Type B pancreatic cell (in vitro differentiated cells): ENCODE measurements around the gene SRSF5. TPM values are rescaled to one million over a fixed set of nuclear protein-coding genes. Genes with fewer than 3 reads are reported as not detected.
"Not testable (repeated sequence)": the region's sequence is repeated elsewhere in the genome, so short reads cannot be mapped to it uniquely, and the experiment has no call there.

Experiments
- DNase-seq: peaks from one replicate; pipeline ENCODE4 v3.0.0; 2021; ENCODE audit warnings: mixed read lengths; ENCODE audit not compliant: unreplicated experiment; ENCODE audit errors: extremely low spot score
- H3K27ac Mint-ChIP-seq: 2 replicates; pipeline ENCODE4 v1.8.0; 2021; ENCODE audit warnings: mild to moderate bottlenecking, mixed read lengths
- H3K27me3 Mint-ChIP-seq: 2 replicates; pipeline ENCODE4 v1.8.0; 2021; ENCODE audit warnings: mixed read lengths
- H3K36me3 Mint-ChIP-seq: 2 replicates; pipeline ENCODE4 v1.8.0; 2021; ENCODE audit warnings: mixed read lengths
- H3K4me1 Mint-ChIP-seq: one replicate; pipeline ENCODE4 v1.8.0; 2021; ENCODE audit warnings: mixed read lengths; ENCODE audit not compliant: unreplicated experiment
- H3K4me3 Mint-ChIP-seq: 2 replicates; pipeline ENCODE4 v1.8.0; 2021; ENCODE audit warnings: mild to moderate bottlenecking, mixed read lengths
- H3K9me3 Mint-ChIP-seq: 2 replicates; pipeline ENCODE4 v1.8.0; 2021; ENCODE audit warnings: mixed read lengths
- CTCF ChIP-seq: fragments of 200-600 bp; sonication (generic); conservative IDR thresholded peaks from 2 replicates; pipeline ENCODE4 v1.5.0; 2021; ENCODE audit warnings: antibody characterized with exemption, mild to moderate bottlenecking
- long read RNA-seq: library from polyadenylated mRNA; unstranded; transcript quantifications from one replicate; pipeline ENCODE4 v2.0.0, GENCODE V29; 2020
- total RNA-seq: library from RNA; stranded (reverse); gene quantifications from 2 replicates; pipeline ENCODE4 v1.2.1, GENCODE V29; 2021; ENCODE audit warnings: low replicate concordance

SRSF5 gene
- total RNA-seq = 388 and 417 TPM in 2 replicates
- long read RNA-seq, transcript SRSF5-201 (8 exons, 1,638 nt) = minor isoform, 82 of 627 reads
- long read RNA-seq, transcript SRSF5-217 (8 exons, 1,500 nt) = major isoform, 256 of 627 reads
- long read RNA-seq, partial matches to known transcripts = 57 of 627 reads
- long read RNA-seq, other reads (novel, unspliced or antisense) = 229 of 627 reads

GRCh38 chr14:69766984-69767368 is at the start of gene SRSF5:
SRSF5 (plus strand) TSS chr14:69767142; CDS start chr14:69768157, 1,015 bp downstream.
- Mint-ChIP-seq H3K9me3 (no peaks in the 10 kb centered on the region), H3K4me3 (peak within 1 kb of the TSS; percentile 98), H3K27ac (peak within 1 kb of the TSS; percentile 100), H3K36me3 (peaks cover 39% of the 10 kb centered on the region), H3K27me3 (peaks cover 3% of the 10 kb centered on the region), H3K4me1 (peaks cover 24% of the 10 kb centered on the region)
- peak; percentile 93 for DNase-seq
- TF ChIP-seq CTCF = no peak

GRCh38 chr14:69718614-69719013 is 48.3 kb upstream of the SRSF5 start:
- DNase-seq, H3K27ac Mint-ChIP-seq, H3K4me3 Mint-ChIP-seq, H3K27me3 Mint-ChIP-seq, H3K36me3 Mint-ChIP-seq, H3K9me3 Mint-ChIP-seq: not testable (repeated sequence)
- peaks cover 28% of the 10 kb centered on the region for H3K4me1 Mint-ChIP-seq

GRCh38 chr14:69719501-69719951 is 47.4 kb upstream of the SRSF5 start:
- Mint-ChIP-seq H3K27ac (no peak overlapping the region), H3K4me3 (no peak overlapping the region), H3K27me3 (no peaks in the 10 kb centered on the region), H3K9me3 (no peaks in the 10 kb centered on the region), H3K36me3 (peaks cover 5% of the 10 kb centered on the region), H3K4me1 (peaks cover 19% of the 10 kb centered on the region)
- TF ChIP-seq CTCF = no peak
- no peak for DNase-seq

GRCh38 chr14:69720912-69721311 is 46.0 kb upstream of the SRSF5 start:
- TF ChIP-seq CTCF = no peak
- peaks cover 3% of the 10 kb centered on the region for H3K36me3 Mint-ChIP-seq
- peaks cover 15% of the 10 kb centered on the region for H3K4me1 Mint-ChIP-seq
- H3K27ac Mint-ChIP-seq = no peak overlapping the region
- no peak for DNase-seq
- H3K4me3 Mint-ChIP-seq = no peak overlapping the region
- H3K27me3 Mint-ChIP-seq = peaks cover 2% of the 10 kb centered on the region
- H3K9me3 Mint-ChIP-seq = no peaks in the 10 kb centered on the region

DNA sequence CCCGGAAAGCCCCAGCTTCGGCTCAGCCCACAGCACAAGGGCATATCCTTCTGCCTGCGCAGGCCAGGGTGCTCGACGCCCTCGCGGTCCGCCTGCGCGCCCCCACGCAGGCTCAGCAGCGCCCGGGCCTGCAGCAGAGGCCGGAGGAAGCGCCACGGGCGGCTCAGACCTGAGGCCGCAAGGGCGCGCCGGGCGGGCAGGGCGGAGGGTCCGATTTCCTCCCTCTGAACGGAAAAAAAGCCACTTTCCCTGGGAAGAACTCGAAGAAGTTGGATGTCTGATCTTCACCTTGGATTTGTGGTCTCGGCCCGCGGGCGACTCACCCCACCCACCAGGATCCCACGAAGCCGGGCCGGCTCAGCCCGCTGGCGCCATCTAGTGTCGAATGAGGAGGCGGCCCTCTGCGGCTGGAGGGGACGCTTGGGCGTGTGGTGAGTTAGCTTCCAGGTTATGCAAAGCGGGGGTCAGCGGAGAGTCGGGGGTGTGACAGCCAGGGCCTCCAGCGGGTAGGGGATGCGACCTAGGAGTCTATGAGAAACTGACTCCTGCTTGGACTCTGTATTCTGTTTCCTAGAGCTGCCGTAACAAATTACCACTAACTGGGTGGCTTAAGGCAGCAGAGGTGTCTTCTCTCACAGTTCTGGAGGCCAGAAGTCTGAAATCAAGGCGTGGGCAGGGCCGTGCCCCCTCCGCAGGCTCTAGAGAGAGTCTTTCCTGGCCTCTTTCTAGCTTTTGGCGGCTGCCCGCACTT is 40.0 kb upstream of the SRSF5 start:
- peak; percentile 99 for TF ChIP-seq CTCF
- no peaks in the 10 kb centered on the region for H3K36me3 Mint-ChIP-seq
- peak overlapping the region; percentile 78 for H3K4me3 Mint-ChIP-seq

GRCh38 chr14:69727860-69728259 is 39.1 kb upstream of the SRSF5 start:
- H3K27me3 Mint-ChIP-seq = peaks cover 7% of the 10 kb centered on the region
- TF ChIP-seq CTCF = no peak
- H3K36me3 Mint-ChIP-seq = no peaks in the 10 kb centered on the region
- H3K27ac Mint-ChIP-seq = no peak overlapping the region
- H3K4me3 Mint-ChIP-seq = no peak overlapping the region
- peaks cover 7% of the 10 kb centered on the region for H3K4me1 Mint-ChIP-seq
- no peaks in the 10 kb centered on the region for H3K9me3 Mint-ChIP-seq
- DNase-seq = no peak

More for the DNA sequence above, 40.0 kb upstream of the SRSF5 start:
- peaks cover 7% of the 10 kb centered on the region for H3K4me1 Mint-ChIP-seq
- no peak overlapping the region for H3K27ac Mint-ChIP-seq
- H3K9me3 Mint-ChIP-seq = no peaks in the 10 kb centered on the region
- DNase-seq = peak; percentile 88
- peaks cover 7% of the 10 kb centered on the region for H3K27me3 Mint-ChIP-seq

GRCh38 chr14:69731919-69732598 is 34.9 kb upstream of the SRSF5 start:
- not testable (repeated sequence) for H3K36me3 Mint-ChIP-seq, DNase-seq, H3K27me3 Mint-ChIP-seq, H3K4me1 Mint-ChIP-seq, H3K9me3 Mint-ChIP-seq, H3K27ac Mint-ChIP-seq, H3K4me3 Mint-ChIP-seq

DNA sequence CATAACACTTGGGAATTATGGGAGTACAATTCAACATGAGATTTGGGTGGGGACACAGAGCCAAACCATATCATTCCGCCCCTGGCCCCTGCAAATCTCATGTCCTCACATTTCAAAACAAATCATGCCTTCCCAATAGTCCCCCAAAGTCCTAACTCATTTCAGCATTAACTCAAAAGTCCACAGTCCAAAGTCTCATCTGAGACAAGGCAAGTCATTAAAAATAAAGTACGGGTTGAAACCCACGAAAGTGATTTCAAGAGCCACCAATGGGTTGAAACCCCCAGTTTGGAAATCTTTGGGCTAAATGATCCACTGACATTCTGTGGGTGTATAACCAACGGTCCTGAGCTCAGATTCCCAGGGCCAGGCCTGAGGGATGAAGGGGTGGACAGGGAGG is 30.5 kb upstream of the SRSF5 start:
- not testable (repeated sequence) for H3K27ac Mint-ChIP-seq, H3K4me1 Mint-ChIP-seq, DNase-seq, H3K9me3 Mint-ChIP-seq, H3K27me3 Mint-ChIP-seq, H3K36me3 Mint-ChIP-seq, H3K4me3 Mint-ChIP-seq
